Endometrial microvascular endothelial cells (primary cell): ENCODE data around the gene SLC25A41. TPM values are rescaled to one million over a fixed set of nuclear protein-coding genes. Genes with fewer than 3 reads are reported as not detected.
"Not testable (repeated sequence)": the region's sequence is repeated elsewhere in the genome, so short reads cannot be mapped to it uniquely, and the experiment has no call there.

Experiments used
- in situ Hi-C: cut with HindIII; loops from 2 replicates; pipeline ENCODE4 v1.10.0; 2017; ENCODE audit warnings: low sequenced_read_pairs, low pct_unique_long_range_greater_than_20kb; ENCODE audit errors: inconsistent ontology term
- total RNA-seq: library from RNA; depleted of rRNA; stranded (reverse); fragments of >200 nt; gene quantifications from one replicate; pipeline ENCODE4 v1.2.3, GENCODE V29; 2015; ENCODE audit errors: inconsistent ontology term

The SLC25A41 gene
- total RNA-seq, 1 donor from 2014 or later, result not detected

- in situ Hi-C loops, result no loop called here
These were observed 18.6 kb downstream of the SLC25A41 start for GRCh38 chr19:6414793-6415590.

- in situ Hi-C loops, result no loop called here
These were observed 19.6 kb downstream of the SLC25A41 start for GRCh38 chr19:6413721-6414643.

- in situ Hi-C loops, result no loop called here
These were observed 20.3 kb downstream of the SLC25A41 start for GRCh38 chr19:6413291-6413690.

GRCh38 chr19:6412447-6413091 lies 21.0 kb downstream of the SLC25A41 start:
- in situ Hi-C loops, result no loop called here

- in situ Hi-C loops, result no loop called here
These were observed 21.5 kb downstream of the SLC25A41 start for GRCh38 chr19:6412061-6412446.

- in situ Hi-C loops, result no loop called here
These were observed 24.2 kb downstream of the SLC25A41 start for GRCh38 chr19:6409346-6409745.

GRCh38 chr19:6406401-6406800 lies 27.2 kb downstream of the SLC25A41 start:
- in situ Hi-C loops, result no loop called here

GRCh38 chr19:6402837-6403608 lies 30.5 kb downstream of the SLC25A41 start:
- in situ Hi-C loops, result no loop called here

- in situ Hi-C loops, result no loop called here
These were observed 31.5 kb downstream of the SLC25A41 start for GRCh38 chr19:6402058-6402457.

GRCh38 chr19:6400062-6400944 lies 33.3 kb downstream of the SLC25A41 start:
- in situ Hi-C loops, result not testable (repeated sequence)

GRCh38 chr19:6396305-6396704 lies 37.3 kb downstream of the SLC25A41 start:
- in situ Hi-C loops, result loop anchor here (25.0 kb wide), 1 partner anchor 109 kb away; the partner anchor contains the start of gene MLLT1

- in situ Hi-C loops, result loop anchor here (25.0 kb wide), 1 partner anchor 108 kb away; the partner anchor contains the start of gene MLLT1
These were observed 38.7 kb downstream of the SLC25A41 start for GRCh38 chr19:6394831-6395230.

- in situ Hi-C loops, result loop anchor here (25.0 kb wide), 1 partner anchor 107 kb away; the partner anchor contains the start of gene MLLT1
These were observed 39.6 kb downstream of the SLC25A41 start for GRCh38 chr19:6393983-6394412.

GRCh38 chr19:6393074-6393982 lies 40.2 kb downstream of the SLC25A41 start, which contains the start of gene GTF2F1:
TSS of gene GTF2F1 (minus strand) at chr19:6393164. CDS start at chr19:6392995, 169 bp downstream.
- in situ Hi-C loops, result loop anchor here (25.0 kb wide), 1 partner anchor 106 kb away; the partner anchor contains the start of gene MLLT1

GRCh38 chr19:6392221-6393073 lies 41.1 kb downstream of the SLC25A41 start:
- in situ Hi-C loops, result loop anchor here (25.0 kb wide), 1 partner anchor 105 kb away; the partner anchor contains the start of gene MLLT1
